Stimulated activated memory B cell treated with anti-CD40 and anti-IgM and Interleukin-4, amounts not matched to agents 10 μg/mL and 1 μg/mL and 100 μg/mL, for 72 hours (primary cell): Measurements from ENCODE around the gene NPNT.

Experiments
- ATAC-seq: fragments of 150-1000 bp; cut with Tn5 transposase; 2 replicates; pipeline ENCODE4 v1.10.0; 2021
- H3K27ac Mint-ChIP-seq: one replicate; pipeline ENCODE4 v1.8.0; 2022; ENCODE audit warnings: mild to moderate bottlenecking, mixed read lengths
- H3K27me3 Mint-ChIP-seq: one replicate; pipeline ENCODE4 v1.8.0; 2022; ENCODE audit warnings: mixed read lengths
- H3K36me3 Mint-ChIP-seq: one replicate; pipeline ENCODE4 v1.8.0; 2022; ENCODE audit warnings: mixed read lengths
- H3K4me1 Mint-ChIP-seq: one replicate; pipeline ENCODE4 v1.8.0; 2022; ENCODE audit warnings: mixed read lengths
- H3K4me3 Mint-ChIP-seq: one replicate; pipeline ENCODE4 v1.8.0; 2022; ENCODE audit warnings: mild to moderate bottlenecking, moderate library complexity, mixed read lengths
- H3K9me3 Mint-ChIP-seq: one replicate; pipeline ENCODE4 v1.8.0; 2022; ENCODE audit warnings: mixed read lengths

Gene NPNT

DNA sequence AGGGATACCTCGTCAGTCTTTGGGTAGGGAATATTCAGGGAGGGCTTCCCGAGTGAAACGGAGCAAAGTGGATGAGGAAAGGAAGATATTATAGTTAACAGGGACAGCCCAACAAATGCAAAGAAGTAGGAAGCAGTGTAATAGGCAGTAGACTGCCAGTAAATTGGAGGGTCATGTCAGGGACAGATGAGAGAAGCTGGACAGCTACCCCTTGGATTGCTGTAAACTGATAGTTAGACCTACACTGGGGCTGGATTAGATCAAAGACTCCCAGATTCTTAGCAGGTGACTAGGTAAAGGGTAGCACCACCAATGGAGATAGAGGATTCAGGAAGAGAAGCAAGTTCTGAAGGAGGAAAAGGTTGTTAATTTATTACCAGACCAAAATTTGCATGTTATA, 48.0 kb downstream of the NPNT start:
- peaks cover 10% of the 10 kb centered on the region for H3K9me3 Mint-ChIP-seq
- H3K27ac Mint-ChIP-seq = no peak overlapping the region
- H3K4me1 Mint-ChIP-seq = no peaks in the 10 kb centered on the region
- ATAC-seq = no peak
- H3K4me3 Mint-ChIP-seq = no peak overlapping the region
- H3K27me3 Mint-ChIP-seq = peaks cover 8% of the 10 kb centered on the region
- no peaks in the 10 kb centered on the region for H3K36me3 Mint-ChIP-seq

DNA sequence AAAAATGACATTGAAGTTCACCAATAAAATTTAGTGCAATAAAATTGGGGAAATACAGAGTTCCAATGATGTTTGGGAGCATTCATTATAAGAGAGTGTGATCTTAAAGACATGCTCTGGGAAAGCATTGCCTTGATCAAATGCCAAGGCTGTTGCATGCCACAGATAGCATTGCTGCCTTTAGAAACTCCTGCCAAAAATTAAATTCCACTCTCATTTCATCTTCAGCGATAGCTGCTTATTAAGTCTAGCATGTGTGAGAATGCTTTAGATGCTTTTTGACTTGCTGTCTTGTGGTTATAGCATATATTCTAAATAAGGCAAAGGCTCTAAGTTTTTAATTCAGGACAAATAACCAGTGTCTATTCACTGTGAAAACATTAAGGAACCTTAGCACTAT, 49.3 kb downstream of the NPNT start:
- Mint-ChIP-seq H3K4me1 (no peaks in the 10 kb centered on the region), H3K27ac (no peak overlapping the region), H3K4me3 (no peak overlapping the region), H3K27me3 (no peaks in the 10 kb centered on the region), H3K9me3 (peaks cover 10% of the 10 kb centered on the region), H3K36me3 (no peaks in the 10 kb centered on the region)
- ATAC-seq = no peak

DNA sequence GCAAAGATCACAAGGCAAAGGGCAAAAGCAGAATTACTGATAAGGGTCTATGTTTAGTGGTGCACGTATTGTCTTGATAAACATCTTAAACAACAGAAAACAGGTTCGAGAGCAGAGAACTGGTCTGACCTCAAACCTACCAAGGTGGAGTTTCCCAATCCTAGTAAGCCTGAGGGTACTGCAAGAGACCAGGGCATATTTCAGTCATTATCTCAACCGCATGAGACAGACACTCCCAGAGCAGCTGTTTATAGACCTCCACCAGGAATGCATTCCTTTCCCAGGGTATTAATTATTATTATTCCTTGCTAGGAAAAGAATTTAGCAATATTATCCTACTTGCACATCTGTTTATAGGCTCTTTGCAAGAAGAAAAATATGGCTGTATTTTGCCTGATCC, 51.5 kb downstream of the NPNT start:
- H3K9me3 Mint-ChIP-seq = peaks cover 10% of the 10 kb centered on the region
- H3K36me3 Mint-ChIP-seq = no peaks in the 10 kb centered on the region
- no peak for ATAC-seq
- H3K4me3 Mint-ChIP-seq = no peak overlapping the region
- no peaks in the 10 kb centered on the region for H3K27me3 Mint-ChIP-seq
- H3K4me1 Mint-ChIP-seq = no peaks in the 10 kb centered on the region
- H3K27ac Mint-ChIP-seq = no peak overlapping the region

DNA sequence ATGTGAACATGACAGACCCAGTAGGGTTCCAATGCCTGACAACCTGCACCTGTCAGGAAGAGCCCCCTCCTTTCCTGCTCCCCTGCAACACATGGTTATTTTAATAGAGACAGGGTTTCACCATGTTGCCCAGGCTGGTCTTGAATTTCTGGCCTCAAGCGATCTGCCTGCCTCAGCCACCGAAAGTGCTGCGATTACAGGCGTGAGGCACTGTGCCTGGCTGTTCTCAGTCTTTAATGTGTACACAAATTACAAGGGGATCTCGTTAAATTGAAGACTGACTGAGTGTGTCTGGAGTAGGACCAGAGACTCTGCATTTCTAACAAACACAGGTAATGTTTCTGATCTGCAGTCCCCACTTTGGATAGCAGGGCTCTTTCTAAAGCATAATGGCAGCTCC, 55.4 kb downstream of the NPNT start:
- H3K27me3 Mint-ChIP-seq = no peaks in the 10 kb centered on the region
- peaks cover 4% of the 10 kb centered on the region for H3K9me3 Mint-ChIP-seq
- no peaks in the 10 kb centered on the region for H3K4me1 Mint-ChIP-seq
- H3K27ac Mint-ChIP-seq = no peak overlapping the region
- H3K4me3 Mint-ChIP-seq = no peak overlapping the region
- ATAC-seq = no peak
- H3K36me3 Mint-ChIP-seq = no peaks in the 10 kb centered on the region

DNA sequence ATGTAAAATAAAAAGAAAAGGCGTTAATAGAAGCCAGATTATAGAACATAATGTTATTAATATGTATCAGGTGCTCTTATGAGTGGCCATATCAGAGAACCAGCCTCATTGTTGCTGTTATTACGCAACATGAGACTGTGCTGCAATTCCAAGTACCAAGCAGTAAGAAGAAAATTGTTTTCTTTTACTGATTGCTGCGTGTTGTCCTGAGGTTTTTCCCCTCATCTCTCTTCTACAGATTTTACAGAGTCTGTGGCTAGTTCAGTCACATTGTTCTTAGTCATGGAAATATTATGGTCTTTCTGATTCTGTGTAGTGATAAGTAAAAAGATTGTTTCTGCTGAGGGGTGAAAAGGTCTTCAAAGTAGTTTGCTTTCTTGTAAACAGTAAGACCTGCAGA, 55.9 kb downstream of the NPNT start:
- no peak overlapping the region for H3K27ac Mint-ChIP-seq
- ATAC-seq = no peak
- no peak overlapping the region for H3K4me3 Mint-ChIP-seq
- H3K9me3 Mint-ChIP-seq = peaks cover 4% of the 10 kb centered on the region
- no peaks in the 10 kb centered on the region for H3K27me3 Mint-ChIP-seq
- no peaks in the 10 kb centered on the region for H3K4me1 Mint-ChIP-seq
- no peaks in the 10 kb centered on the region for H3K36me3 Mint-ChIP-seq

DNA sequence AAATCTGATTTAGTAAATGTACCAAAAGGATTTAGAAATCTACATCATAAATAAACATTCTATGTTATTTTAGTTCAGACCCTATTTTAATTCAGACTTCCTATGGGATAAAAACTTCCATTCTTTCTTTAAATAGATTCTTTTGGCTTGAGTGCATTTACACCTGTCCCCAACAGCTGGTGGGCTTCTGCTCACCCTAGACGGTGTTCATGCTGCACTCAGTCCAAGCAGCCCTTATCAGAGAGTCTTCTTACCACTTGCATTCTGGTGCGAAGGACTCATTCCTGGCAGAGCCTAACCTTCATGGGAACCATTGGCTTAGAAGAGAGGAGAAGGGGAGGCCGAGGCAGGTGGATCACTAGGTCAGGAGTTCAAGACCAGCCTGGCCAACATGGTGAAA, 57.3 kb downstream of the NPNT start:
- no peaks in the 10 kb centered on the region for H3K9me3 Mint-ChIP-seq
- no peaks in the 10 kb centered on the region for H3K27me3 Mint-ChIP-seq
- no peak overlapping the region for H3K4me3 Mint-ChIP-seq
- ATAC-seq = no peak
- no peaks in the 10 kb centered on the region for H3K36me3 Mint-ChIP-seq
- no peaks in the 10 kb centered on the region for H3K4me1 Mint-ChIP-seq
- H3K27ac Mint-ChIP-seq = no peak overlapping the region

DNA sequence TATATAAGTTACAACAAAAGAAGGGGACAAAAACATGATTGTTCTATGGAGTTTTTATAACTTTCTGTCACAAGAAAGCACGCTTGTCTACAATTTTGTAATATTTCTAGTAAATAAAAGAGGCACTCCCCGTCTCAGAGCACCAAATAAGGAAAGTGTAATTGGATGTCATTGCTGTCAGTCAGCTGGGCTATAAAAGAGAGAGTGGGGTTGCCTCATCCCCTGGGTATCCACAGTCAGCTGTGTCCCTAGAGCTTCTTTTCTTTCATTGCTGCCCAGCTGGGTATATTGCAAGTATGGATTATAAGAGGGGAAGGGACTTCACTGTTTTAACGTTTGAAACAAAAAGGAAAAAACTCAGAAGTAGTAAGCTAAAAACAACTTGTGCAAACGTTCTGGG, 61.3 kb downstream of the NPNT start:
- H3K36me3 Mint-ChIP-seq = no peaks in the 10 kb centered on the region
- H3K27ac Mint-ChIP-seq = no peak overlapping the region
- no peaks in the 10 kb centered on the region for H3K4me1 Mint-ChIP-seq
- no peaks in the 10 kb centered on the region for H3K9me3 Mint-ChIP-seq
- no peaks in the 10 kb centered on the region for H3K27me3 Mint-ChIP-seq
- H3K4me3 Mint-ChIP-seq = no peak overlapping the region
- ATAC-seq = no peak

DNA sequence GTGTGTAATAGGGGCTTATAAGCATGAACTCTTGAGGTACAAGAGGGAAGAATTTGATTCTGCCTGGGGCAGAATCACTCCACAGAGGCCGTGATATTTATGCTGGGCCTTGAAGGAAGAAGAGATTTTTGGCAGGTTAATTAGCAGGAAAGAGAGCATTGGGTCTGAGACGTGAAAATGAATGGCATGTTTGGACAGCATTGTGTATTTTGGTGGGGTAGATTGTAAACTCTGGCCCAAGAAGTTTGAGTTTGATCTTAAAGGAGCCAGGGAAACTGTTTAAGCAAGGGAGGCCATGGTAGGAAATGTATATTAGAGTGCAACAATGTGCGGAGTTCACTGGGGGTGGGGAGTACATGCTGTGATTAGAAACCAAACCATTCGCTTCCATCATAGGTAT, 62.4 kb downstream of the NPNT start:
- H3K4me3 Mint-ChIP-seq = no peak overlapping the region
- H3K9me3 Mint-ChIP-seq = no peaks in the 10 kb centered on the region

DNA sequence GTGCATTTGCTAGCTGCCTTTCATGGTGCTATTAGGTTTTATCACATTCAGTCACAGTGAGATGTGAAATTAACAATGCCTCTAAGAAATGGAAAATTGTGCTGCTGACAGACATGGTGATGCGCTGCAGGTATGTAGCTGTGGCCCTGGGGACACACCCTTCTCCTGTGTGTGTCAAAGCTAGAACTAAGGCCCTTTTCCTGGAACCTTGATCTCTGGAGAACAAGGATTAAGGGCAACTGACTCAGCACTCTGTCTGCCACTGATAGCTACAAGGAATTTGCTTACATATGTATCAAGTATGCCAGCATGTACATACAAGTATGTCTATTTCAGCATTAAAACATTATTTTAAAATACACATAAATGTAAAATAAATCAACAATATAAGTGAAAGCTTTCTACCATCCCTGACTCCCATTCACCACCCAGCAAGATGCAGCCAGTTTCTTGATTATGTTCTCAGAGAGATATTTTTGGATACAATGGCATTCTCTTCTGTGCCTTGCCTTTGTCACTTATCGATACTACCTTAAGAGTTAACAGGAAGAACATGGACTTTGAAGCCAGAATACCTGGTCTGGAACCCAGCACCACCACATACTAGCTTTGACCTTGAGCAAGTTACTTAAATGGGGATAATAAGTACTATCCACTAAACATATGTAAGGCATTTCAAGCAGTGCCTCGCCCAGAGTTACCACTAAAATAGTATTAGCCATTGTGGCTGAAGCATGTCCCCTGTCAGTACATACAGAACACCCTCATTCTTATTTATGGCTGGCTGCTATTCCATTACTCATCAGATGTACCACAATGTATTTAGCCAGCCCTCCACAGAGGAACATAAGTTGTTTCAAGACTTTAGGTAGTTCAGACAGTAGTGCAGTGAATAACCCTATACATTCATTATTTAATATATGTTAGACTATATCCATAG, 68.5 kb downstream of the NPNT start:
- H3K27ac Mint-ChIP-seq = no peak overlapping the region
- H3K9me3 Mint-ChIP-seq = no peaks in the 10 kb centered on the region
- no peak overlapping the region for H3K4me3 Mint-ChIP-seq
- peaks cover 9% of the 10 kb centered on the region for H3K27me3 Mint-ChIP-seq
- no peak for ATAC-seq
- no peaks in the 10 kb centered on the region for H3K36me3 Mint-ChIP-seq
- no peaks in the 10 kb centered on the region for H3K4me1 Mint-ChIP-seq

More for the DNA sequence above, 62.4 kb downstream of the NPNT start:
- Mint-ChIP-seq H3K27ac (no peak overlapping the region), H3K27me3 (peaks cover 5% of the 10 kb centered on the region), H3K4me1 (no peaks in the 10 kb centered on the region), H3K36me3 (no peaks in the 10 kb centered on the region)
- no peak for ATAC-seq

DNA sequence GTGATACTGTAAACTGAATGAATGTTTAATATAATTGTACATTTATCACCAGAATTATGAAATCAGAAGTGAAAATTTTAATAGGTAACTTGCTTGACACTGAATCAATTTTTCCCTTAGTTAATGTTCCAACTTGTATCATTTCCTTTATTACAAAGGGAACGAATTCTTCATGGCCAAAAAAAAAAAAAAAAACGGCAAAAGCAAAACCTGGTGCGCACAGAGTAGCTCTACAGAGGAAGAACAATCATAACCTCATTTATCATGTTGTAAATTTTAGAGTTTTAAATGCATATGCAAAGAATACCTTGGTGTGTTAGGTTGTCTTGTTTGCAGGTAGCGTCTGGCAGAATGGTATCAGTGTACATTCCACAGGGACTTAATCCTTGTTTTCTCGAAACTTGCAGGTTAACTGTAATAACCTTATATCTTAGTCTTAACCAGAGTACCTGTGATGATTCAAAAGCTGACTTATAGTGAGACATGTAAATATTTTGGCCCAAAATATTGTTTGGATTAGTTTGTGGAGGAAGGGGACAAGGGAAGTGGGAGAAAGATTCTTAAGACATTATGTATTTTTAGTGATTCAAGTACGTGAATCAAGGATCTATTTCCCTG, 70.0 kb downstream of the NPNT start:
- Mint-ChIP-seq H3K36me3 (no peaks in the 10 kb centered on the region), H3K27ac (no peak overlapping the region), H3K4me3 (no peak overlapping the region), H3K4me1 (no peaks in the 10 kb centered on the region), H3K27me3 (peaks cover 9% of the 10 kb centered on the region), H3K9me3 (no peaks in the 10 kb centered on the region)
- no peak for ATAC-seq

DNA sequence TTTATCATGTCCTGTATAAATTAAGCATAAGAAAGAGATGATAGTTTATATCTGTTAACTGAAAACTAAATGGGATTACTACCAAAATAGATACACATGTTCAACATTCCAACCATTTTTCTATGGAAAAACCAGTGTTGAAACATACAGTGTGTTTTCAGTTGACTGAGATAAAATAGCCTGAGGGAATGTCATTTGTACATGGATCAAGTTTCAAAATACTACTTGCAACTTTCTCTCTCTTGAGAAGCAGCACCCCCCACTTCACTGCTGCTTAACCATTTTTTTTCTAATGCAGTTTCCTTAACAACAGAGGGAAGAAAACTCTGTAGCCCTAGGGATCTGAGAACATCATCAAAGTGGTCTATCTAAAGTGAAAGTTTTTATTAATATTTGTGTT, 70.8 kb downstream of the NPNT start:
- ATAC-seq = no peak
- Mint-ChIP-seq H3K36me3 (no peaks in the 10 kb centered on the region), H3K4me1 (no peaks in the 10 kb centered on the region)

DNA sequence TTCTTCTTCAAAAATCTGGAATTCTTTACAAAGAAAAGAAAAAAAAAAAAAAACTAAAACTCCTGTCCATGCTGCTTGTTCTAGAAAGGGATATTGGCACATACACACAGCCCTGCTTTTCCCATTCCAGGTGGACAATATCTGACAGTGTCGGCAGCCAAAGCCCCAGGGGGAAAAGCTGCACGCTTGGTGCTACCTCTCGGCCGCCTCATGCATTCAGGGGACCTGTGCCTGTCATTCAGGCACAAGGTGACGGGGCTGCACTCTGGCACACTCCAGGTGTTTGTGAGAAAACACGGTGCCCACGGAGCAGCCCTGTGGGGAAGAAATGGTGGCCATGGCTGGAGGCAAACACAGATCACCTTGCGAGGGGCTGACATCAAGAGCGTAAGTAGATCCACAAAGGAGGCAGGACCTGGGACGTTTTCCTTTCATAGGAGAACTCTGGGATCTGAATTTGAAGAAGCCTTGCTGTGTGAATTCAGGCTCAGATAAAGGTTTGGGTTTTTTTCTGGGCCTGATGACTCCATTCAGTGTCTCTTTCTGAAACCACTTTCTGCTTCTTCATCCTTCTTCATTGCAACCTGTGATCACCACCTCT, 71.9 kb downstream of the NPNT start:
- H3K9me3 Mint-ChIP-seq = no peaks in the 10 kb centered on the region
- H3K36me3 Mint-ChIP-seq = no peaks in the 10 kb centered on the region
- H3K4me1 Mint-ChIP-seq = no peaks in the 10 kb centered on the region
- no peak overlapping the region for H3K27ac Mint-ChIP-seq
- H3K4me3 Mint-ChIP-seq = no peak overlapping the region
- peaks cover 9% of the 10 kb centered on the region for H3K27me3 Mint-ChIP-seq
- ATAC-seq = peak; percentile 10

More for the DNA sequence above, 70.8 kb downstream of the NPNT start:
- H3K27ac Mint-ChIP-seq = no peak overlapping the region
- H3K9me3 Mint-ChIP-seq = no peaks in the 10 kb centered on the region
- H3K27me3 Mint-ChIP-seq = peaks cover 9% of the 10 kb centered on the region
- no peak overlapping the region for H3K4me3 Mint-ChIP-seq

DNA sequence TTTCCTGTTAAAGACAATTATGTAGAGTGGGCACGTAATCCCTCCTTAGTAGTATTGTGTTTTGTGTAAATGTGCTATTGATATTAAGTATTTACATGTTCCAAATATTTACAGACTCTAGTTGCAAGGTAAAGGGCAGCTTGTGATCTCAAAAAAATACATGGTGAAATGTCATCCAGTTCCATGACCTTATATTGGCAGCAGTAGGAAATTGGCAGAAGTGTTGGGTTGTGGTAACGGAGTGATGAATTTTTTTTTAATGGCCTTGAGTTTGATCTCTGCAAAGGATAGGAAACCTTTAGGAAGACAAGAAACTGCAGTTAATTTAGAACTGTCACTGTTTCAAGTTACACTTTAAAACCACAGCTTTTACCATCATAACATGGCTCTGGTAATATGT, 74.3 kb downstream of the NPNT start:
- H3K27me3 Mint-ChIP-seq = no peaks in the 10 kb centered on the region
- H3K36me3 Mint-ChIP-seq = no peaks in the 10 kb centered on the region

DNA sequence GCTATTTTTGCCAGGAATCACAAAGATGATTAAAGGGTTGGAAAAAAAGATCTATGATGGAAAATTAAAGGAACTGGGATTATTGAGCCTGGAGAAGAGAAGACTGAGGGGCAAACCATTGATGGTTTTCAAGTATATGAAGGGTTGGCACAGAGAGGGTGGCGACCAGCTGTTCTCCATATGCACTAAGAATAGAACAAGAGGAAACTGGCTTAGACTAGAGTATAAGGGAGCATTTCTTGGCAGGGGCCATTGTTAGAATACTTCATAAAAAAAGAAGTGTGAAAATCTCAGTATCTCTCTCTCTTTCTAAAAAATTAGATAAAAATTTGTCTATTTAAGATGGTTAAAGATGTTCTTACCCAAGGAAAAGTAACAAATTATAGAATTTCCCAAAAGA, 75.1 kb downstream of the NPNT start:
- H3K4me3 Mint-ChIP-seq = no peak overlapping the region
- no peaks in the 10 kb centered on the region for H3K27me3 Mint-ChIP-seq
- H3K4me1 Mint-ChIP-seq = no peaks in the 10 kb centered on the region
- no peak for ATAC-seq
- no peaks in the 10 kb centered on the region for H3K9me3 Mint-ChIP-seq
- no peak overlapping the region for H3K27ac Mint-ChIP-seq
- no peaks in the 10 kb centered on the region for H3K36me3 Mint-ChIP-seq

More for the DNA sequence above, 74.3 kb downstream of the NPNT start:
- no peaks in the 10 kb centered on the region for H3K4me1 Mint-ChIP-seq
- no peaks in the 10 kb centered on the region for H3K9me3 Mint-ChIP-seq
- H3K4me3 Mint-ChIP-seq = no peak overlapping the region
- ATAC-seq = no peak
- H3K27ac Mint-ChIP-seq = no peak overlapping the region

DNA sequence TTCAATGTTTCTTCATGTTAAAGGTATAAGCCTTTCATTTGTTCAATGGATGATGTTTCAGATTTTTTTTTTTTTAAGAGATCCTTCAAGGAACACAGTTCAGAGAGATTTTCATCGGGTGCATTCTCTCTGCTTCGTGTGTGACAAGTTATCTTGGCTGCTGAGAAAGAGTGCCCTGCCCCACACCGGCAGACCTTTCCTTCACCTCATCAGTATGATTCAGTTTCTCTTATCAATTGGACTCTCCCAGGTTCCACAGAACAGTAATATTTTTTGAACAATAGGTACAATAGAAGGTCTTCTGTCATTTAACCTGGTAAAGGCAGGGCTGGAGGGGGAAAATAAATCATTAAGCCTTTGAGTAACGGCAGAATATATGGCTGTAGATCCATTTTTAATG, 75.8 kb downstream of the NPNT start:
- H3K27ac Mint-ChIP-seq = no peak overlapping the region
- no peak for ATAC-seq
- no peaks in the 10 kb centered on the region for H3K4me1 Mint-ChIP-seq
- no peaks in the 10 kb centered on the region for H3K9me3 Mint-ChIP-seq
- H3K4me3 Mint-ChIP-seq = no peak overlapping the region
- H3K27me3 Mint-ChIP-seq = no peaks in the 10 kb centered on the region
- no peaks in the 10 kb centered on the region for H3K36me3 Mint-ChIP-seq
